Testis (tissue), 3 donors: ENCODE measurements around the gene RMI1. TPM values are rescaled to one million over a fixed set of nuclear protein-coding genes. Genes with fewer than 3 reads are reported as not detected.

Experiments used
- DNase-seq: peaks from one replicate; pipeline ENCODE4 v3.0.0-alpha.2; 2019
- H3K27ac ChIP-seq, 2 donors: fragments of 200-600 bp; sonication (generic); one replicate each; pipeline ENCODE4 v1.5.1; 2019
- H3K27me3 ChIP-seq: fragments of 200-600 bp; sonication (generic); one replicate; pipeline ENCODE4 v1.5.1; 2019
- H3K36me3 ChIP-seq: fragments of 200-600 bp; sonication (generic); one replicate; pipeline ENCODE4 v1.5.1; 2017; ENCODE audit warnings: low read depth; ENCODE audit errors: missing control alignments
- H3K4me1 ChIP-seq: fragments of 200-600 bp; sonication (generic); one replicate; pipeline ENCODE4 v1.5.1; 2019
- H3K4me3 ChIP-seq, 2 donors: fragments of 200-600 bp; sonication (generic); one replicate each; pipeline ENCODE4 v1.5.1; 2017 to 2019
- H3K9me3 ChIP-seq: fragments of 200-600 bp; sonication (generic); one replicate; pipeline ENCODE4 v1.5.1; 2017
- POLR2A ChIP-seq: fragments of 450-650 bp; IDR thresholded peaks from one replicate; pipeline ENCODE4 v1.6.1; 2017; ENCODE audit warnings: antibody characterized with exemption, mild to moderate bottlenecking, moderate library complexity
- WGBS, 2 donors: methylation state at CpG; one replicate each; pipeline ENCODE4 v1.1.5; 2018; 5-methylcytosine and 5-hydroxymethylcytosine counted together
- intact Hi-C: fragments of 100-400 bp; cut with DNase I; formaldehyde crosslinking; loops from one replicate; pipeline ENCODE4 v1.15.1; 2023; ENCODE audit warnings: low total_unique reads
- microRNA-seq, 2 donors: library from miRNA; unstranded; fragments of <30 nt; microRNA quantifications; one replicate each; pipeline ENCODE4, GENCODE V29; 2016; ENCODE audit warnings: borderline number of aligned reads in 2 of 2, borderline replicate concordance in 1 of 2
- polyA plus RNA-seq: library from polyadenylated mRNA; stranded (reverse); fragments of 350-450 nt; fragmentation: Illumina TruSeq; extraction: RNeasy Lipid Tissue Mini Kit (QIAGEN cat#74804); gene quantifications from one replicate; pipeline ENCODE4 v1.2.3, GENCODE V29; 2014; ENCODE audit warnings: low read depth, low replicate concordance; ENCODE audit not compliant: insufficient read depth
- small RNA-seq, 2 donors: library from RNA; depleted of rRNA; stranded (forward); fragments of <200 nt; gene quantifications; one replicate each; pipeline ENCODE3, GENCODE V24; 2016
- total RNA-seq, 2 donors: library from RNA; depleted of rRNA; stranded (reverse); fragments of >200 nt; gene quantifications; one replicate each; pipeline ENCODE4 v1.2.3, GENCODE V29; 2016

RMI1 gene
- total and polyA plus RNA-seq, 3 donors from 2014 or later = 10.7 to 13.9 (median 12.0) TPM

GRCh38 chr9:84045481-84046097 is 65.0 kb downstream of the RMI1 start:
- Histone ChIP-seq H3K27ac (no peak overlapping the region), H3K4me3 (no peak overlapping the region), H3K27me3 (no peaks in the 10 kb centered on the region), H3K4me1 (no peaks in the 10 kb centered on the region), H3K36me3 (no peaks in the 10 kb centered on the region), H3K9me3 (no peaks in the 10 kb centered on the region)
- TF ChIP-seq POLR2A = no peak
- no peak for DNase-seq
- intact Hi-C loops = no loop called here
- WGBS, 2 donors = 79 to 81% methylated on average over 3 to 5 of the region's 5 CpGs

Small RNA genes within 50 kb of the gene (microRNA-seq; reads per million reads assigned to microRNA genes)
- 59.1 to 78.7 reads per million in 2 donors for gene MIR7-1

Small RNA genes within 50 kb of the gene (small RNA-seq; reads per million reads assigned to genes)
- gene RF00019 = 0 reads per million in 2 donors

Other genes with a start within 250 kb of the RMI1 start
- gene GKAP1, start 163.0 kb upstream of the RMI1 start, total RNA-seq = 100 to 1,000 TPM in 1 of 2 donors, 10 to 100 TPM in 1; 83.7 to 158 TPM
- 132 TPM for gene GKAP1, start 163.0 kb upstream of the RMI1 start, polyA plus RNA-seq
- 10 to 100 TPM; 22.5 to 29.4 TPM for gene KIF27, start 59.4 kb upstream of the RMI1 start, total RNA-seq
- gene KIF27, start 59.4 kb upstream of the RMI1 start, polyA plus RNA-seq = 16.1 TPM
- 100 to 1,000 TPM; 415 to 508 TPM for gene HNRNPK, start 590 bp upstream of the RMI1 start, total RNA-seq
- 496 TPM for gene HNRNPK, start 590 bp upstream of the RMI1 start, polyA plus RNA-seq